ENCODE results near the gene ATG7. TPM values are rescaled to one million over a fixed set of nuclear protein-coding genes. Genes with fewer than 3 reads are reported as not detected.

Gene ATG7
- polyA plus RNA-seq, 1 donor (not counting 4 experiments of a cell fraction or from before 2014, with no cell fraction given), result 27.9 TPM

GRCh38 chr3:11567516-11568467 is 295.6 kb downstream of the ATG7 start:
- Histone ChIP-seq H3K27ac (ENCODE audit: control insufficient read depth, insufficient read depth, low read length) (peak overlapping the region; percentile 43), H3K36me3 (ENCODE audit: control insufficient read depth in 2 of 2, extremely low read depth in 1 of 2, insufficient read depth in 2 of 2, low read length in 2 of 2) (peaks cover 11 to 22% of the 10 kb centered on the region in 2 experiments), H3K4me1 (ENCODE audit: control insufficient read depth, extremely low read depth, insufficient read depth, low read length) (peaks cover 22% of the 10 kb centered on the region), H3K9ac (ENCODE audit: control insufficient read depth, extremely low read depth, insufficient read depth, low read length) (peak overlapping the region; percentile 29), H3K4me2 (ENCODE audit: control insufficient read depth, extremely low read depth, insufficient read depth, low read depth, low read length) (peak overlapping the region; percentile 0), H2AFZ (ENCODE audit: control insufficient read depth, low read length) (no peak overlapping the region), H3K79me2 (ENCODE audit: control insufficient read depth, insufficient read depth, low read length) (peaks cover 44% of the 10 kb centered on the region), H3K9me3 (ENCODE audit: control insufficient read depth, low read depth, low read length) (no peaks in the 10 kb centered on the region), H3K27me3 (ENCODE audit: control insufficient read depth, extremely low read depth, insufficient read depth, low read length) (no peaks in the 10 kb centered on the region), H4K20me1 (ENCODE audit: control insufficient read depth, extremely low read depth, insufficient read depth, low read length) (peaks cover 3% of the 10 kb centered on the region), H3K4me3 (ENCODE audit: control insufficient read depth in 2 of 3, extremely low read depth in 1 of 3, insufficient read depth in 2 of 3, low read depth in 1 of 3, low read length in 3 of 3) (no peak overlapping the region), H3K9me1 (ENCODE audit: control insufficient read depth, extremely low read depth, insufficient read depth, low read length) (no peaks in the 10 kb centered on the region)
- TF ChIP-seq EZH2 (IDR thresholded peaks at IDR 0.05; ENCODE audit: low read length), result no peak
- TF ChIP-seq, protein P1, sequence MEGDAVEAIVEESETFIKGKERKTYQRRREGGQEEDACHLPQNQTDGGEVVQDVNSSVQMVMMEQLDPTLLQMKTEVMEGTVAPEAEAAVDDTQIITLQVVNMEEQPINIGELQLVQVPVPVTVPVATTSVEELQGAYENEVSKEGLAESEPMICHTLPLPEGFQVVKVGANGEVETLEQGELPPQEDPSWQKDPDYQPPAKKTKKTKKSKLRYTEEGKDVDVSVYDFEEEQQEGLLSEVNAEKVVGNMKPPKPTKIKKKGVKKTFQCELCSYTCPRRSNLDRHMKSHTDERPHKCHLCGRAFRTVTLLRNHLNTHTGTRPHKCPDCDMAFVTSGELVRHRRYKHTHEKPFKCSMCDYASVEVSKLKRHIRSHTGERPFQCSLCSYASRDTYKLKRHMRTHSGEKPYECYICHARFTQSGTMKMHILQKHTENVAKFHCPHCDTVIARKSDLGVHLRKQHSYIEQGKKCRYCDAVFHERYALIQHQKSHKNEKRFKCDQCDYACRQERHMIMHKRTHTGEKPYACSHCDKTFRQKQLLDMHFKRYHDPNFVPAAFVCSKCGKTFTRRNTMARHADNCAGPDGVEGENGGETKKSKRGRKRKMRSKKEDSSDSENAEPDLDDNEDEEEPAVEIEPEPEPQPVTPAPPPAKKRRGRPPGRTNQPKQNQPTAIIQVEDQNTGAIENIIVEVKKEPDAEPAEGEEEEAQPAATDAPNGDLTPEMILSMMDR (optimal IDR thresholded peaks at IDR 0.05 in 1 of 3, IDR thresholded peaks at IDR 0.05 in 1 of 3, conservative IDR thresholded peaks at IDR 0.05 in 1 of 3; ENCODE audit: extremely low read depth in 1 of 3, insufficient read depth in 2 of 3, low read length in 3 of 3), result no peak
- DNase-seq (ENCODE audit: low read depth, low spot score) (peak; percentile 60), FAIRE-seq (peak; percentile 29)
- dilution Hi-C loops (cut with MboI; ENCODE audit: extremely low pct_ligation_motif_present, low sequenced_read_pairs), result no loop called here

- Histone ChIP-seq H3K36me3 (ENCODE audit: control insufficient read depth in 2 of 2, extremely low read depth in 1 of 2, insufficient read depth in 2 of 2, low read length in 2 of 2) (peaks cover 9 to 17% of the 10 kb centered on the region in 2 experiments), H3K4me3 (ENCODE audit: control insufficient read depth in 2 of 3, extremely low read depth in 1 of 3, insufficient read depth in 2 of 3, low read depth in 1 of 3, low read length in 3 of 3) (no peak overlapping the region), H3K4me2 (ENCODE audit: control insufficient read depth, extremely low read depth, insufficient read depth, low read depth, low read length) (peak overlapping the region; percentile 0), H3K79me2 (ENCODE audit: control insufficient read depth, insufficient read depth, low read length) (peaks cover 42% of the 10 kb centered on the region), H3K4me1 (ENCODE audit: control insufficient read depth, extremely low read depth, insufficient read depth, low read length) (peaks cover 22% of the 10 kb centered on the region), H2AFZ (ENCODE audit: control insufficient read depth, low read length) (no peak overlapping the region), H3K27me3 (ENCODE audit: control insufficient read depth, extremely low read depth, insufficient read depth, low read length) (no peaks in the 10 kb centered on the region), H4K20me1 (ENCODE audit: control insufficient read depth, extremely low read depth, insufficient read depth, low read length) (peaks cover 3% of the 10 kb centered on the region), H3K9me3 (ENCODE audit: control insufficient read depth, low read depth, low read length) (no peaks in the 10 kb centered on the region), H3K9me1 (ENCODE audit: control insufficient read depth, extremely low read depth, insufficient read depth, low read length) (no peaks in the 10 kb centered on the region), H3K9ac (ENCODE audit: control insufficient read depth, extremely low read depth, insufficient read depth, low read length) (peak overlapping the region; percentile 29), H3K27ac (ENCODE audit: control insufficient read depth, insufficient read depth, low read length) (peak overlapping the region; percentile 43)
- DNase-seq (ENCODE audit: low read depth, low spot score) (peak; percentile 30), FAIRE-seq (no peak)
- dilution Hi-C loops (cut with MboI; ENCODE audit: extremely low pct_ligation_motif_present, low sequenced_read_pairs), result no loop called here
- TF ChIP-seq, protein P1 (optimal IDR thresholded peaks at IDR 0.05 in 1 of 3, IDR thresholded peaks at IDR 0.05 in 1 of 3, conservative IDR thresholded peaks at IDR 0.05 in 1 of 3; ENCODE audit: extremely low read depth in 1 of 3, insufficient read depth in 2 of 3, low read length in 3 of 3), result no peak
- no peak for TF ChIP-seq EZH2 (IDR thresholded peaks at IDR 0.05; ENCODE audit: low read length)
Observed at GRCh38 chr3:11568503-11569155, 296.4 kb downstream of the ATG7 start.

All from keratinocyte (primary cell).